WTC11 (cell line): ENCODE measurements around the gene BRME1. TPM values are rescaled to one million over a fixed set of nuclear protein-coding genes. Genes with fewer than 3 reads are reported as not detected.
A peak's percentile ranks its signal among the peaks of the same experiment; 100 is the strongest.

ENCODE experiments used
- ATAC-seq: fragments of 200-7000 bp; cut with Tn5 transposase; 2 replicates; pipeline ENCODE4 v1.10.0; 2021; ENCODE audit warnings: mild to moderate bottlenecking, moderate library complexity
- CTCF ChIA-PET: fragments of 300-600 bp; sonication (Branson Sonifier 250); formaldehyde crosslinking; loops from one replicate; lab custom pipeline; 2021; ENCODE audit warnings: antibody characterized with exemption; lab: Charles Lee
- POLR2A ChIA-PET: fragments of 350-600 bp; sonication (Branson Sonifier 250); formaldehyde crosslinking; loops from one replicate; lab custom pipeline; 2021; ENCODE audit warnings: antibody characterized with exemption; lab: Charles Lee
- DNase-seq: peaks from one replicate; pipeline ENCODE4 v3.0.0; 2021; ENCODE audit warnings: low spot score
- H3K27ac Mint-ChIP-seq: 2 replicates; pipeline ENCODE4 v1.8.0; 2021; ENCODE audit warnings: mixed read lengths
- H3K27me3 Mint-ChIP-seq: 2 replicates; pipeline ENCODE4 v1.8.0; 2021; ENCODE audit warnings: low read depth, mild to moderate bottlenecking, moderate library complexity, mixed read lengths
- H3K36me3 Mint-ChIP-seq: 2 replicates; pipeline ENCODE4 v1.8.0; 2021; ENCODE audit warnings: mixed read lengths
- H3K4me1 Mint-ChIP-seq: 2 replicates; pipeline ENCODE4 v1.8.0; 2022; ENCODE audit warnings: mixed read lengths
- H3K4me3 Mint-ChIP-seq: 2 replicates; pipeline ENCODE4 v1.8.0; 2021; ENCODE audit warnings: mild to moderate bottlenecking, moderate library complexity, mixed read lengths
- H3K9me3 Mint-ChIP-seq: 2 replicates; pipeline ENCODE4 v1.8.0; 2021; ENCODE audit warnings: mixed read lengths
- CBFB ChIP-seq: sonication (generic); formaldehyde crosslinking; IDR thresholded peaks from 2 replicates; pipeline ENCODE4 v1.8.1; 2022; ENCODE audit warnings: mild to moderate bottlenecking, low read depth, missing genetic modification reagents
- ESRRA ChIP-seq: sonication (generic); formaldehyde crosslinking; IDR thresholded peaks from 2 replicates; pipeline ENCODE4 v1.8.1; 2022; ENCODE audit warnings: mild to moderate bottlenecking, missing genetic modification reagents, borderline replicate concordance
- ETV6 ChIP-seq: sonication (generic); formaldehyde crosslinking; IDR thresholded peaks from 2 replicates; pipeline ENCODE4 v1.8.1; 2022; ENCODE audit warnings: mild to moderate bottlenecking, missing genetic modification reagents
- FOXK1 ChIP-seq: sonication (generic); formaldehyde crosslinking; IDR thresholded peaks from 2 replicates; pipeline ENCODE4 v1.8.0; 2022; ENCODE audit warnings: mild to moderate bottlenecking, moderate library complexity, missing genetic modification reagents
- GABPB1 ChIP-seq: sonication (generic); formaldehyde crosslinking; IDR thresholded peaks from 2 replicates; pipeline ENCODE4 v1.8.1; 2023; ENCODE audit warnings: mild to moderate bottlenecking, missing genetic modification reagents
- GRHL2 ChIP-seq: fragments of 250-450 bp; sonication (Bioruptor Pico); IDR thresholded peaks from 2 replicates; pipeline ENCODE4 v1.8.0; 2022; ENCODE audit warnings: mild to moderate bottlenecking, moderate library complexity; ENCODE audit not compliant: insufficient replicate concordance, severe bottlenecking
- GTF2I ChIP-seq: fragments of 250-450 bp; sonication (Bioruptor Pico); conservative IDR thresholded peaks from 2 replicates; pipeline ENCODE4 v1.4.0; 2021; ENCODE audit warnings: mild to moderate bottlenecking
- HMGA2 ChIP-seq: fragments of 250-450 bp; sonication (Bioruptor Pico); IDR thresholded peaks from 2 replicates; pipeline ENCODE4 v1.4.0; 2021; ENCODE audit warnings: mild to moderate bottlenecking, moderate library complexity
- IRF2 ChIP-seq: sonication (generic); formaldehyde crosslinking; IDR thresholded peaks from 2 replicates; pipeline ENCODE4 v1.8.0; 2022; ENCODE audit warnings: low read depth, missing genetic modification reagents, borderline replicate concordance
- JAZF1 ChIP-seq: fragments of 250-450 bp; sonication (Bioruptor Pico); IDR thresholded peaks from 2 replicates; pipeline ENCODE4 v1.9.0; 2021; ENCODE audit warnings: moderate library complexity, mild to moderate bottlenecking, inconsistent platforms
- NR3C1 ChIP-seq: sonication (generic); formaldehyde crosslinking; conservative IDR thresholded peaks from 2 replicates; pipeline ENCODE4 v1.8.1; 2023; ENCODE audit warnings: low read depth, mild to moderate bottlenecking, missing genetic modification reagents
- TEAD4 ChIP-seq: sonication (generic); formaldehyde crosslinking; IDR thresholded peaks from 2 replicates; pipeline ENCODE4 v1.8.0; 2022; ENCODE audit warnings: mild to moderate bottlenecking, missing genetic modification reagents
- USF2 ChIP-seq: sonication (generic); formaldehyde crosslinking; IDR thresholded peaks from 2 replicates; pipeline ENCODE4 v1.8.1; 2023; ENCODE audit warnings: mild to moderate bottlenecking, missing genetic modification reagents, moderate library complexity
- ZBTB43 ChIP-seq: sonication (generic); formaldehyde crosslinking; IDR thresholded peaks from 2 replicates; pipeline ENCODE4 v1.8.1; 2023; ENCODE audit warnings: mild to moderate bottlenecking, missing genetic modification reagents
- ZNF121 ChIP-seq: sonication (generic); formaldehyde crosslinking; IDR thresholded peaks from 2 replicates; pipeline ENCODE4 v1.8.0; 2023; ENCODE audit warnings: missing genetic modification reagents
- ZNF317 ChIP-seq: sonication (generic); formaldehyde crosslinking; IDR thresholded peaks from 2 replicates; pipeline ENCODE4 v1.8.1; 2023; ENCODE audit warnings: low read depth, mild to moderate bottlenecking, moderate library complexity, missing genetic modification reagents, borderline replicate concordance
- ZNF396 ChIP-seq: fragments of 250-450 bp; sonication (Bioruptor Pico); IDR thresholded peaks from 2 replicates; pipeline ENCODE4 v1.8.0; 2021; ENCODE audit warnings: mild to moderate bottlenecking, moderate library complexity, borderline replicate concordance
- total RNA-seq: library from RNA; stranded (reverse); gene quantifications from 3 replicates; pipeline ENCODE4 v1.2.3, GENCODE V29; 2021
- TF ChIP-seq, protein P1 (sequence below): sonication (generic); formaldehyde crosslinking; conservative IDR thresholded peaks from 2 replicates; pipeline ENCODE4 v1.8.1; 2022; ENCODE audit warnings: mild to moderate bottlenecking, missing genetic modification reagents
- TF ChIP-seq, protein P2 (sequence below): sonication (generic); formaldehyde crosslinking; IDR thresholded peaks from 2 replicates; pipeline ENCODE4 v1.8.0; 2022; ENCODE audit warnings: mild to moderate bottlenecking, missing genetic modification reagents
- TF ChIP-seq, protein P3 (sequence below): sonication (generic); formaldehyde crosslinking; IDR thresholded peaks from 2 replicates; pipeline ENCODE4 v1.8.1; 2023; ENCODE audit warnings: mild to moderate bottlenecking, missing genetic modification reagents, moderate library complexity

BRME1 gene
- total RNA-seq, 1 experiment from 2014 or later, result 5.0 TPM

GRCh38 chr19:13861392-13861713 is 44.6 kb downstream of the BRME1 start:
- ATAC-seq, result no peak
- TF ChIP-seq, protein P1, sequence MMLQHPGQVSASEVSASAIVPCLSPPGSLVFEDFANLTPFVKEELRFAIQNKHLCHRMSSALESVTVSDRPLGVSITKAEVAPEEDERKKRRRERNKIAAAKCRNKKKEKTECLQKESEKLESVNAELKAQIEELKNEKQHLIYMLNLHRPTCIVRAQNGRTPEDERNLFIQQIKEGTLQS (CRISPR knock-in tag), result no peak
- TF ChIP-seq, protein P2, sequence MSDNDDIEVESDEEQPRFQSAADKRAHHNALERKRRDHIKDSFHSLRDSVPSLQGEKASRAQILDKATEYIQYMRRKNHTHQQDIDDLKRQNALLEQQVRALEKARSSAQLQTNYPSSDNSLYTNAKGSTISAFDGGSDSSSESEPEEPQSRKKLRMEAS, result 0 out of 2 replicates have a peak, but pooled peaks have one; percentile 3
- ChIA-PET CTCF (interaction anchor here (1.2 to 7.4 kb wide), 22 partner anchors 9 to 210 kb away, joined by 4 to 80 read pairs (median 16); partner anchors contain the start of genes C19orf53, MISP3, RLN3 and ZSWIM4), POLR2A (interaction anchor here (1.5 to 2.3 kb wide), 5 partner anchors 14 to 114 kb away, joined by 3 to 26 read pairs (median 6); partner anchors contain the start of gene C19orf53)
- no peaks in the 10 kb centered on the region for H3K9me3 Mint-ChIP-seq
- H3K4me1 Mint-ChIP-seq, result peaks cover 10% of the 10 kb centered on the region
- no peak for DNase-seq
- peak overlapping the region; percentile 75 for H3K4me3 Mint-ChIP-seq
- no peak overlapping the region; the same call in 1 of the 2 replicates for H3K27ac Mint-ChIP-seq
- peaks cover 36% of the 10 kb centered on the region for H3K27me3 Mint-ChIP-seq
- no peaks in the 10 kb centered on the region for H3K36me3 Mint-ChIP-seq

DNA sequence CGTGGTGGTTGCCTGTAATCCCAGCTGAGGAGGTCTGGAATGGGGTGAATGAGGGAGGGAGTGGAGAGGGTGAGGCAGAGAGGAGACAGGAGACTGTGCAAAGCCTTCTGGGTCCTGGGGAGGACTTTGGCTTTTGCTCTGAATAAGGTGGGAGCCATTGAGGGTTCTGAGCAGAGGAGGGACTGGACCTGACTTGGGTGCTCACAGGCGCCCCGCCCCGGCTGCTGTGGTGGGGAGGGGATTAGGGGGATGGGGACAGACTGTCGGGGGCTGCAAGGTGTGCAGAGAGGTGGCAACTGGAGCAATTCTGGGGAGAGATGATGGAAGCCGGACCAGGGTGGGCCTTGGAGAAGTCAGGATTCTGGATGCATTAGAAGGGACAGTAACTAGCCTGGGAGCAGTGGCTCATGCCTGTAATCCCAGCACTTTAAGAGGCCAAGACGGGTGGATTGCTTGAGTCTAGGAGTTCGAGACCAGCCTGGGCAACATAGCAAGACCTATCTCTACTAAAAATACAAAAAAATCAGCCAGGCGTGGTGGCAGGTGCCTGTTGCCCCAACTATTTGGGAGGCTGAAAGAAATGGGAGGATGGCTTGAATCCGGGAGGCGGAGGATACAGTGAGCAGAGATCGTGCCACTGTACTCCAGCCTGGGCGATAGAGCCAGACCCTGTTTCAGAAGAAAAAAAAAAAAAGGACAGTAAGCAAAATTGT is 45.1 kb downstream of the BRME1 start:
- ChIA-PET CTCF (interaction anchor here (0.6 to 7.4 kb wide), 24 partner anchors 9 to 432 kb away, joined by 3 to 80 read pairs (median 14); partner anchors contain the start of genes C19orf53 and ZSWIM4), POLR2A (interaction anchor here (1.6 to 2.3 kb wide), 3 partner anchors 14 to 64 kb away, joined by 6 to 26 read pairs (median 10); no protein-coding TSS in a partner anchor)
- H3K27ac Mint-ChIP-seq, result no peak overlapping the region
- H3K27me3 Mint-ChIP-seq, result peaks cover 32% of the 10 kb centered on the region
- ATAC-seq (no peak), DNase-seq (no peak)
- H3K36me3 Mint-ChIP-seq, result no peaks in the 10 kb centered on the region
- no peaks in the 10 kb centered on the region for H3K9me3 Mint-ChIP-seq
- H3K4me3 Mint-ChIP-seq, result peak overlapping the region; percentile 75; the same call in 1 of the 2 replicates
- TF ChIP-seq ZNF317 (CRISPR knock-in tag) (no peak), ZBTB43 (CRISPR knock-in tag) (no peak), GRHL2 (CRISPR knock-in tag) (no peak), ZNF121 (CRISPR knock-in tag) (peak; percentile 41; the same call in 1 of the 2 replicates), USF2 (CRISPR knock-in tag) (no peak), JAZF1 (CRISPR knock-in tag) (no peak), TEAD4 (CRISPR knock-in tag) (no peak)
- H3K4me1 Mint-ChIP-seq, result peaks cover 8% of the 10 kb centered on the region

- CTCF ChIA-PET, result interaction anchor here (0.7 to 7.4 kb wide), 7 partner anchors 13 to 172 kb away, joined by 3 to 80 read pairs (median 3); partner anchors contain the start of gene IL27RA
- H3K9me3 Mint-ChIP-seq, result no peaks in the 10 kb centered on the region
- DNase-seq (no peak), ATAC-seq (no peak)
- H3K27me3 Mint-ChIP-seq, result peaks cover 27% of the 10 kb centered on the region
- H3K36me3 Mint-ChIP-seq, result no peaks in the 10 kb centered on the region
- H3K4me3 Mint-ChIP-seq, result no peak overlapping the region
- TF ChIP-seq NR3C1 (CRISPR knock-in tag) (no peak), HMGA2 (CRISPR knock-in tag) (no peak), IRF2 (CRISPR knock-in tag) (no peak), ZNF396 (CRISPR knock-in tag) (no peak), ZNF121 (CRISPR knock-in tag) (peak; percentile 67; the same call in 1 of the 2 replicates), GTF2I (CRISPR knock-in tag) (0 out of 2 replicates have a peak, but pooled peaks have one; percentile 36)
- no peak overlapping the region for H3K27ac Mint-ChIP-seq
- POLR2A ChIA-PET, result interaction anchor here (0.9 to 1.1 kb wide), 2 partner anchors 13 to 84 kb away, joined by 3 to 4 read pairs; no protein-coding TSS in a partner anchor
- H3K4me1 Mint-ChIP-seq, result peaks cover 6% of the 10 kb centered on the region
Observed at GRCh38 chr19:13859361-13859880, 46.5 kb downstream of the BRME1 start.

DNA sequence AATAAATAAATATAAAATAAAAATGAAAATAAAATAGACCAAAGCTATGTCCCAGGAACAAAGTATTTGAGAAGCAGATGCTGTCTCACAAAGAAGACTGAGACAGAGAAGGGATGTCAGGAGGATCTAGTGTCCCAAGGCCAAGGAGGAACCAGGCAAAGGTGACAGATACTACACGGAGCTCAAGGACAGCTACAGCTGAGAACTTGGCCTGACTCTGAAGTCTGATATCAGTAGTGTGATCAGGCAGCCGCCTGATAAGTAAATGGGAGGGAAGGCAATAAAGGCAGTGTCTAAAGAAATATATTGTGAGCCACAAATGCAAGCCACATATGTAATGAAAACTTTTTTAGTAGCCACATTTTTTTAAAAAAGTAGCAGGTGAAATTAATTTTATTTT is 49.4 kb downstream of the BRME1 start:
- DNase-seq (no peak), ATAC-seq (no peak)
- Mint-ChIP-seq H3K27me3 (peaks cover 2% of the 10 kb centered on the region), H3K36me3 (no peaks in the 10 kb centered on the region), H3K27ac (no peak overlapping the region), H3K4me1 (peaks cover 2% of the 10 kb centered on the region), H3K9me3 (no peaks in the 10 kb centered on the region), H3K4me3 (no peak overlapping the region)
- POLR2A ChIA-PET, result no interaction called here
- CTCF ChIA-PET, result interaction anchor here (1.6 kb wide), 1 partner anchor 61 kb away, joined by 5 read pairs; the partner anchor contains the start of gene ZSWIM4
- TF ChIP-seq ETV6 (CRISPR knock-in tag) (no peak), ESRRA (CRISPR knock-in tag) (no peak), HMGA2 (CRISPR knock-in tag) (no peak), GABPB1 (CRISPR knock-in tag) (no peak), FOXK1 (CRISPR knock-in tag) (no peak), ZNF121 (CRISPR knock-in tag) (no peak), CBFB (CRISPR knock-in tag) (no peak)
- TF ChIP-seq, protein P3, sequence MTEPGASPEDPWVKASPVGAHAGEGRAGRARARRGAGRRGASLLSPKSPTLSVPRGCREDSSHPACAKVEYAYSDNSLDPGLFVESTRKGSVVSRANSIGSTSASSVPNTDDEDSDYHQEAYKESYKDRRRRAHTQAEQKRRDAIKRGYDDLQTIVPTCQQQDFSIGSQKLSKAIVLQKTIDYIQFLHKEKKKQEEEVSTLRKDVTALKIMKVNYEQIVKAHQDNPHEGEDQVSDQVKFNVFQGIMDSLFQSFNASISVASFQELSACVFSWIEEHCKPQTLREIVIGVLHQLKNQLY, result no peak
- TF ChIP-seq, protein P2, result no peak
